Measurements from ENCODE around the gene SUGCT.

SUGCT gene

GRCh38 chr7:40520986-40521738 is 386.4 kb downstream of the SUGCT start:
- DNase-seq (ENCODE audit: low read depth in 2 of 2): no peak

GRCh38 chr7:40525764-40526163 is 391.0 kb downstream of the SUGCT start:
- DNase-seq (ENCODE audit: low read depth in 2 of 2): no peak

- DNase-seq (ENCODE audit: low read depth in 2 of 2): no peak
These were observed 392.3 kb downstream of the SUGCT start for GRCh38 chr7:40526951-40527715.

GRCh38 chr7:40527723-40528122 is 392.9 kb downstream of the SUGCT start:
- DNase-seq (ENCODE audit: low read depth in 2 of 2): no peak

- no peak for DNase-seq (ENCODE audit: low read depth in 2 of 2)
These were observed 395.5 kb downstream of the SUGCT start for GRCh38 chr7:40530292-40530691.

GRCh38 chr7:40531956-40532355 is 397.2 kb downstream of the SUGCT start:
- DNase-seq (ENCODE audit: low read depth in 2 of 2): no peak

- DNase-seq (ENCODE audit: low read depth in 2 of 2): no peak
These were observed 400.9 kb downstream of the SUGCT start for GRCh38 chr7:40535678-40536077.

- DNase-seq (ENCODE audit: low read depth in 2 of 2): no peak
These were observed 401.6 kb downstream of the SUGCT start for GRCh38 chr7:40536421-40536820.

GRCh38 chr7:40538281-40538680 is 403.5 kb downstream of the SUGCT start:
- no peak for DNase-seq (ENCODE audit: low read depth in 2 of 2)

- no peak for DNase-seq (ENCODE audit: low read depth in 2 of 2)
These were observed 406.5 kb downstream of the SUGCT start for GRCh38 chr7:40541336-40541735.

GRCh38 chr7:40542982-40543741 is 408.4 kb downstream of the SUGCT start:
- DNase-seq (ENCODE audit: low read depth in 2 of 2): no peak

GRCh38 chr7:40544221-40544723 is 409.5 kb downstream of the SUGCT start:
- DNase-seq (ENCODE audit: low read depth in 2 of 2): no peak

- DNase-seq (ENCODE audit: low read depth in 2 of 2): no peak
These were observed 410.1 kb downstream of the SUGCT start for GRCh38 chr7:40544871-40545303.

- DNase-seq (ENCODE audit: low read depth in 2 of 2): no peak
These were observed 410.9 kb downstream of the SUGCT start for GRCh38 chr7:40545739-40546138.

GRCh38 chr7:40546616-40547501 is 412.1 kb downstream of the SUGCT start:
- no peak for DNase-seq (ENCODE audit: low read depth in 2 of 2)

GRCh38 chr7:40549372-40550039 is 414.7 kb downstream of the SUGCT start:
- no peak for DNase-seq (ENCODE audit: low read depth in 2 of 2)

GRCh38 chr7:40551685-40552576 is 417.1 kb downstream of the SUGCT start:
- DNase-seq (ENCODE audit: low read depth in 2 of 2): no peak

GRCh38 chr7:40560672-40561071 is 425.9 kb downstream of the SUGCT start:
- no peak for DNase-seq (ENCODE audit: low read depth in 2 of 2)

- DNase-seq (ENCODE audit: low read depth in 2 of 2): no peak
These were observed 432.1 kb downstream of the SUGCT start for GRCh38 chr7:40566879-40567278.

GRCh38 chr7:40569326-40569725 is 434.5 kb downstream of the SUGCT start:
- no peak for DNase-seq (ENCODE audit: low read depth in 2 of 2)
